Measurements from ENCODE around the gene PPM1F. TPM values are rescaled to one million over a fixed set of nuclear protein-coding genes. Genes with fewer than 3 reads are reported as not detected.
"Not testable (repeated sequence)": the region's sequence is repeated elsewhere in the genome, so short reads cannot be mapped to it uniquely, and the experiment has no call there.

The PPM1F gene
- total RNA-seq, 1 experiment from 2014 or later = 45.2 TPM

GRCh38 chr22:21910367-21910766, 42.3 kb downstream of the PPM1F start:
- in situ Hi-C loops (cut with HindIII; ENCODE audit: low sequenced_read_pairs); DNase-seq (ENCODE audit: low spot score): not testable (repeated sequence)

- no peak for DNase-seq (ENCODE audit: low spot score)
- in situ Hi-C loops (cut with HindIII; ENCODE audit: low sequenced_read_pairs) = no loop called here
Observed at GRCh38 chr22:21909871-21910270, 42.8 kb downstream of the PPM1F start.

- in situ Hi-C loops (cut with HindIII; ENCODE audit: low sequenced_read_pairs) = no loop called here
- no peak for DNase-seq (ENCODE audit: low spot score)
Observed at GRCh38 chr22:21907638-21908522, 44.8 kb downstream of the PPM1F start.

GRCh38 chr22:21905234-21905633, 47.4 kb downstream of the PPM1F start:
- DNase-seq (ENCODE audit: low spot score); in situ Hi-C loops (cut with HindIII; ENCODE audit: low sequenced_read_pairs): not testable (repeated sequence)

- no peak for DNase-seq (ENCODE audit: low spot score)
- in situ Hi-C loops (cut with HindIII; ENCODE audit: low sequenced_read_pairs) = no loop called here
Observed at GRCh38 chr22:21904250-21904789, 48.3 kb downstream of the PPM1F start.

GRCh38 chr22:21903283-21903682, 49.4 kb downstream of the PPM1F start:
- DNase-seq (ENCODE audit: low spot score) = no peak
- in situ Hi-C loops (cut with HindIII; ENCODE audit: low sequenced_read_pairs) = no loop called here

GRCh38 chr22:21902296-21903087, 50.2 kb downstream of the PPM1F start:
- in situ Hi-C loops (cut with HindIII; ENCODE audit: low sequenced_read_pairs) = no loop called here
- DNase-seq (ENCODE audit: low spot score) = no peak

- in situ Hi-C loops (cut with HindIII; ENCODE audit: low sequenced_read_pairs) = no loop called here
- no peak for DNase-seq (ENCODE audit: low spot score)
Observed at GRCh38 chr22:21898354-21898896, 54.2 kb downstream of the PPM1F start.

- DNase-seq (ENCODE audit: low spot score) = no peak
- in situ Hi-C loops (cut with HindIII; ENCODE audit: low sequenced_read_pairs) = no loop called here
Observed at GRCh38 chr22:21896951-21897513, 55.6 kb downstream of the PPM1F start.

GRCh38 chr22:21896275-21896674, 56.4 kb downstream of the PPM1F start:
- DNase-seq (ENCODE audit: low spot score); in situ Hi-C loops (cut with HindIII; ENCODE audit: low sequenced_read_pairs): not testable (repeated sequence)

- no peak for DNase-seq (ENCODE audit: low spot score)
- in situ Hi-C loops (cut with HindIII; ENCODE audit: low sequenced_read_pairs) = no loop called here
Observed at GRCh38 chr22:21894799-21895198, 57.8 kb downstream of the PPM1F start.

- in situ Hi-C loops (cut with HindIII; ENCODE audit: low sequenced_read_pairs) = no loop called here
- no peak for DNase-seq (ENCODE audit: low spot score)
Observed at GRCh38 chr22:21889251-21889990, 63.2 kb downstream of the PPM1F start.

- in situ Hi-C loops (cut with HindIII; ENCODE audit: low sequenced_read_pairs) = no loop called here
- no peak for DNase-seq (ENCODE audit: low spot score)
Observed at GRCh38 chr22:21887841-21888240, 64.8 kb downstream of the PPM1F start.

- DNase-seq (ENCODE audit: low spot score); in situ Hi-C loops (cut with HindIII; ENCODE audit: low sequenced_read_pairs): not testable (repeated sequence)
Observed at GRCh38 chr22:21883930-21884329, 68.7 kb downstream of the PPM1F start.

- DNase-seq (ENCODE audit: low spot score); in situ Hi-C loops (cut with HindIII; ENCODE audit: low sequenced_read_pairs): not testable (repeated sequence)
Observed at GRCh38 chr22:21882754-21883333, 69.8 kb downstream of the PPM1F start.

- in situ Hi-C loops (cut with HindIII; ENCODE audit: low sequenced_read_pairs) = no loop called here
- no peak for DNase-seq (ENCODE audit: low spot score)
Observed at GRCh38 chr22:21881841-21882753, 70.6 kb downstream of the PPM1F start.

- DNase-seq (ENCODE audit: low spot score) = no peak
- in situ Hi-C loops (cut with HindIII; ENCODE audit: low sequenced_read_pairs) = no loop called here
Observed at GRCh38 chr22:21876486-21877176, 76.0 kb downstream of the PPM1F start.
